WTC11 (cell line): Measurements from ENCODE around the gene MZT2B.
"Not testable (repeated sequence)": the region's sequence is repeated elsewhere in the genome, so short reads cannot be mapped to it uniquely, and the experiment has no call there.

Experiments used
- CTCF ChIP-seq: fragments of 200-600 bp; IDR thresholded peaks from 2 replicates; pipeline ENCODE4 v1.8.0; 2022; ENCODE audit warnings: antibody characterized with exemption
- FOXP1 ChIP-seq: sonication (generic); formaldehyde crosslinking; IDR thresholded peaks from 2 replicates; pipeline ENCODE4 v1.8.0; 2022; ENCODE audit warnings: missing genetic modification reagents, mild to moderate bottlenecking, moderate library complexity, borderline replicate concordance
- NFE2L1 ChIP-seq: sonication (generic); formaldehyde crosslinking; IDR thresholded peaks from 2 replicates; pipeline ENCODE4 v1.8.1; 2023; ENCODE audit warnings: missing genetic modification reagents
- SMAD4 ChIP-seq: sonication (generic); formaldehyde crosslinking; IDR thresholded peaks from 2 replicates; pipeline ENCODE4 v1.8.0; 2022; ENCODE audit warnings: mild to moderate bottlenecking, missing genetic modification reagents
- TEAD1 ChIP-seq: sonication (generic); formaldehyde crosslinking; IDR thresholded peaks from 2 replicates; pipeline ENCODE4 v1.8.0; 2022; ENCODE audit warnings: mild to moderate bottlenecking, missing genetic modification reagents

GRCh38 chr2:130143266-130144039 is 38.6 kb upstream of the MZT2B start:
- TF ChIP-seq SMAD4 (CRISPR knock-in tag); TEAD1 (CRISPR knock-in tag); CTCF; NFE2L1 (CRISPR knock-in tag); FOXP1 (CRISPR knock-in tag): not testable (repeated sequence)
